ENCODE results near the gene CTSD. TPM values are rescaled to one million over a fixed set of nuclear protein-coding genes. Genes with fewer than 3 reads are reported as not detected.

CTSD gene
- total and polyA plus RNA-seq, 5 donors from 2014 or later, result 104 to 175 (median 151) TPM

- H3K4me1 ChIP-seq (ENCODE audit: control insufficient read depth, insufficient read depth, low read length, poor library complexity, severe bottlenecking), result peaks cover 83% of the 10 kb centered on the region
These were observed 4.4 kb downstream of the CTSD start for GRCh38 chr11:1759151-1759850.

GRCh38 chr11:1758611-1759150 lies 5.0 kb downstream of the CTSD start:
- H3K36me3 Mint-ChIP-seq, result peaks cover 5% of the 10 kb centered on the region
- H3K36me3 ChIP-seq (ENCODE audit: control insufficient read depth, insufficient read depth, low read length), result peaks cover 16% of the 10 kb centered on the region

More at GRCh38 chr11:1759151-1759850, 4.4 kb downstream of the CTSD start:
- peak overlapping the region; percentile 33 for H3K27ac ChIP-seq (ENCODE audit: insufficient read depth, low read length, poor library complexity, severe bottlenecking)
- peak overlapping the region in 2 of 3 donors; percentile 48 to 75 for H3K27ac Mint-ChIP-seq
- H3K27me3 ChIP-seq (ENCODE audit: control insufficient read depth, insufficient read depth, low read length), result no peaks in the 10 kb centered on the region
- H3K36me3 ChIP-seq (ENCODE audit: control insufficient read depth, insufficient read depth, low read length), result peaks cover 16% of the 10 kb centered on the region
- no peak overlapping the region for H3K4me3 ChIP-seq (ENCODE audit: low read depth, low read length)
- peaks cover 5% of the 10 kb centered on the region for H3K36me3 Mint-ChIP-seq
- peaks cover 0 to 3% (median 0%) of the 10 kb centered on the region in 7 donors for H3K9me3 Mint-ChIP-seq
- ATAC-seq (ENCODE audit: low read depth in 2 of 2) (no peak), DNase-seq (no peak)
- peaks cover 0 to 78% (median 24%) of the 10 kb centered on the region in 4 donors for H3K4me1 Mint-ChIP-seq
- H3K9me3 ChIP-seq (ENCODE audit: control insufficient read depth in 2 of 2, low read length in 2 of 2), result no peaks in the 10 kb centered on the region
- no peaks in the 10 kb centered on the region for H3K27me3 Mint-ChIP-seq
- H3K4me3 Mint-ChIP-seq, result peak overlapping the region; percentile 69 to 81 (median 74)

GRCh38 chr11:1757861-1758610 lies 5.7 kb downstream of the CTSD start:
- Histone ChIP-seq H3K4me1 (ENCODE audit: control insufficient read depth, insufficient read depth, low read length, poor library complexity, severe bottlenecking) (peaks cover 76% of the 10 kb centered on the region), H3K9me3 (ENCODE audit: control insufficient read depth in 2 of 2, low read length in 2 of 2) (no peaks in the 10 kb centered on the region), H3K36me3 (ENCODE audit: control insufficient read depth, insufficient read depth, low read length) (peaks cover 16% of the 10 kb centered on the region), H3K27me3 (ENCODE audit: control insufficient read depth, insufficient read depth, low read length) (no peaks in the 10 kb centered on the region), H3K4me3 (ENCODE audit: low read depth, low read length) (peak overlapping the region; percentile 7), H3K27ac (ENCODE audit: insufficient read depth, low read length, poor library complexity, severe bottlenecking) (peak overlapping the region; percentile 57)
- H3K9me3 Mint-ChIP-seq, result peaks cover 0 to 3% (median 0%) of the 10 kb centered on the region in 7 donors
- no peaks in the 10 kb centered on the region for H3K27me3 Mint-ChIP-seq
- DNase-seq, result peak in 2 of 3 donors; percentile 45 to 85
- peaks cover 0 to 77% (median 23%) of the 10 kb centered on the region in 4 donors for H3K4me1 Mint-ChIP-seq
- H3K4me3 Mint-ChIP-seq, result peak overlapping the region; percentile 77 to 81 (median 78)
- peaks cover 5% of the 10 kb centered on the region for H3K36me3 Mint-ChIP-seq
- peak; percentile 67 to 73 for ATAC-seq (ENCODE audit: low read depth in 2 of 2)
- peak overlapping the region; percentile 69 to 91 (median 76) for H3K27ac Mint-ChIP-seq

More at GRCh38 chr11:1758611-1759150, 5.0 kb downstream of the CTSD start:
- Histone ChIP-seq H3K27me3 (ENCODE audit: control insufficient read depth, insufficient read depth, low read length) (no peaks in the 10 kb centered on the region), H3K9me3 (ENCODE audit: control insufficient read depth in 2 of 2, low read length in 2 of 2) (no peaks in the 10 kb centered on the region), H3K27ac (ENCODE audit: insufficient read depth, low read length, poor library complexity, severe bottlenecking) (peak overlapping the region; percentile 57), H3K4me1 (ENCODE audit: control insufficient read depth, insufficient read depth, low read length, poor library complexity, severe bottlenecking) (peaks cover 80% of the 10 kb centered on the region), H3K4me3 (ENCODE audit: low read depth, low read length) (no peak overlapping the region)
- peak overlapping the region; percentile 48 to 78 (median 69) for H3K27ac Mint-ChIP-seq
- peaks cover 0 to 76% (median 23%) of the 10 kb centered on the region in 4 donors for H3K4me1 Mint-ChIP-seq
- ATAC-seq (ENCODE audit: low read depth in 2 of 2) (no peak), DNase-seq (no peak)
- H3K27me3 Mint-ChIP-seq, result no peaks in the 10 kb centered on the region
- peak overlapping the region; percentile 69 to 81 (median 74) for H3K4me3 Mint-ChIP-seq
- H3K9me3 Mint-ChIP-seq, result peaks cover 0 to 3% (median 0%) of the 10 kb centered on the region in 7 donors

GRCh38 chr11:1756791-1757771 lies 6.6 kb downstream of the CTSD start:
- H3K27ac Mint-ChIP-seq, result peak overlapping the region; percentile 43 to 91 (median 69)
- Histone ChIP-seq H3K36me3 (ENCODE audit: control insufficient read depth, insufficient read depth, low read length) (peaks cover 16% of the 10 kb centered on the region), H3K27ac (ENCODE audit: insufficient read depth, low read length, poor library complexity, severe bottlenecking) (no peak overlapping the region), H3K4me3 (ENCODE audit: low read depth, low read length) (no peak overlapping the region), H3K9me3 (ENCODE audit: control insufficient read depth in 2 of 2, low read length in 2 of 2) (no peaks in the 10 kb centered on the region), H3K27me3 (ENCODE audit: control insufficient read depth, insufficient read depth, low read length) (no peaks in the 10 kb centered on the region), H3K4me1 (ENCODE audit: control insufficient read depth, insufficient read depth, low read length, poor library complexity, severe bottlenecking) (peaks cover 66% of the 10 kb centered on the region)
- peaks cover 0 to 3% (median 0%) of the 10 kb centered on the region in 7 donors for H3K9me3 Mint-ChIP-seq
- ATAC-seq (ENCODE audit: low read depth in 2 of 2) (no peak), DNase-seq (no peak)
- H3K36me3 Mint-ChIP-seq, result peaks cover 5% of the 10 kb centered on the region
- H3K4me1 Mint-ChIP-seq, result peaks cover 0 to 70% (median 18%) of the 10 kb centered on the region in 4 donors
- no peaks in the 10 kb centered on the region for H3K27me3 Mint-ChIP-seq
- H3K4me3 Mint-ChIP-seq, result peak overlapping the region; percentile 75 to 81 (median 77)

GRCh38 chr11:1755692-1756561 lies 7.8 kb downstream of the CTSD start:
- H3K27ac ChIP-seq (ENCODE audit: insufficient read depth, low read length, poor library complexity, severe bottlenecking), result no peak overlapping the region
- Mint-ChIP-seq H3K9me3 (peaks cover 0 to 3% (median 0%) of the 10 kb centered on the region in 7 donors), H3K36me3 (peaks cover 5% of the 10 kb centered on the region), H3K27ac (peak overlapping the region in 2 of 3 donors; percentile 87), H3K4me1 (peaks cover 0 to 62% (median 14%) of the 10 kb centered on the region in 4 donors), H3K4me3 (peak overlapping the region; percentile 70 to 86 (median 78)), H3K27me3 (no peaks in the 10 kb centered on the region)
- peaks cover 16% of the 10 kb centered on the region for H3K36me3 ChIP-seq (ENCODE audit: control insufficient read depth, insufficient read depth, low read length)
- no peaks in the 10 kb centered on the region for H3K27me3 ChIP-seq (ENCODE audit: control insufficient read depth, insufficient read depth, low read length)
- ATAC-seq (ENCODE audit: low read depth in 2 of 2) (no peak), DNase-seq (peak in 2 of 3 donors; percentile 23 to 56)
- no peaks in the 10 kb centered on the region for H3K9me3 ChIP-seq (ENCODE audit: control insufficient read depth in 2 of 2, low read length in 2 of 2)
- H3K4me1 ChIP-seq (ENCODE audit: control insufficient read depth, insufficient read depth, low read length, poor library complexity, severe bottlenecking), result peaks cover 61% of the 10 kb centered on the region
- no peak overlapping the region for H3K4me3 ChIP-seq (ENCODE audit: low read depth, low read length)

- H3K36me3 Mint-ChIP-seq, result peaks cover 5% of the 10 kb centered on the region
- no peak overlapping the region for H3K27ac ChIP-seq (ENCODE audit: insufficient read depth, low read length, poor library complexity, severe bottlenecking)
- ATAC-seq (ENCODE audit: low read depth in 2 of 2), result no peak
- H3K9me3 Mint-ChIP-seq, result peaks cover 0 to 3% (median 0%) of the 10 kb centered on the region in 7 donors
- H3K27ac Mint-ChIP-seq, result peak overlapping the region in 1 of 3 donors; percentile 87
- no peaks in the 10 kb centered on the region for H3K27me3 ChIP-seq (ENCODE audit: control insufficient read depth, insufficient read depth, low read length)
- H3K4me3 Mint-ChIP-seq, result peak overlapping the region; percentile 70 to 86 (median 78)
- peaks cover 57% of the 10 kb centered on the region for H3K4me1 ChIP-seq (ENCODE audit: control insufficient read depth, insufficient read depth, low read length, poor library complexity, severe bottlenecking)
- no peak overlapping the region for H3K4me3 ChIP-seq (ENCODE audit: low read depth, low read length)
- no peak for DNase-seq
- H3K9me3 ChIP-seq (ENCODE audit: control insufficient read depth in 2 of 2, low read length in 2 of 2), result no peaks in the 10 kb centered on the region
- H3K4me1 Mint-ChIP-seq, result peaks cover 0 to 61% (median 15%) of the 10 kb centered on the region in 4 donors
- peaks cover 2% of the 10 kb centered on the region for H3K27me3 Mint-ChIP-seq
- peaks cover 10% of the 10 kb centered on the region for H3K36me3 ChIP-seq (ENCODE audit: control insufficient read depth, insufficient read depth, low read length)
These were observed 8.4 kb downstream of the CTSD start for GRCh38 chr11:1755344-1755691.
